K562 (cell line): ENCODE results near the gene FAM227B. TPM values are rescaled to one million over a fixed set of nuclear protein-coding genes. Genes with fewer than 3 reads are reported as not detected.

Source experiments
- ATAC-seq: fragments of 200-7000 bp; cut with Tn5 transposase; 3 replicates; pipeline ENCODE4 v1.9.1; 2020; ENCODE audit warnings: moderate library complexity
- BruUV-seq: library from RNA; stranded (reverse); fragments of 400-500 nt; replicated peaks from 2 replicates; lab custom pipeline; 2021; lab: Mats Ljungman, UMichigan
- CTCF ChIA-PET: fragments of 300-600 bp; formaldehyde crosslinking; extraction: SDS; loops from one replicate; lab custom pipeline; 2021; ENCODE audit warnings: low intra/inter-chr PET ratio; lab: Yijun Ruan, JAX
- POLR2A ChIA-PET: fragments of 300-600, 350-650 bp; sonication (Branson Sonifier 250); formaldehyde crosslinking; extraction: SDS; loops from one replicate; lab custom pipeline; 2021; ENCODE audit warnings: antibody characterized with exemption, inconsistent platforms; lab: Yijun Ruan, JAX
- DNase-seq, 4 experiments: peaks; one replicate each; pipeline versions ENCODE4 v3.0.0 to v3.0.0-alpha.2; 2011 to 2018; ENCODE audit warnings: low spot score in 3 of 4, mixed read lengths in 3 of 4; ENCODE audit errors: extremely low read depth in 1 of 4
- FAIRE-seq: peaks from 2 replicates; lab custom pipeline; 2011; peaks lifted over from hg19 to GRCh38; lab: Jason Lieb, UNC
- H2AFZ ChIP-seq: 2 replicates; pipeline ENCODE4 v1.6.0; 2011; ENCODE audit warnings: low read depth, low read length, control low read depth, inconsistent platforms
- H3K27ac ChIP-seq: fragments of 200-600 bp; 3 replicates; pipeline ENCODE4 v1.8.0; 2011; ENCODE audit warnings: low read depth, mild to moderate bottlenecking, control low read depth, inconsistent platforms, low read length, moderate library complexity, mixed read lengths; ENCODE audit errors: extremely low read depth
- H3K27me3 ChIP-seq, 2 experiments: fragments of 300-600 bp in 1 of 2; 2 replicates in 1 of 2; 3 replicates in 1 of 2; pipeline versions ENCODE4 v1.6.0 to v1.8.0; 2011; ENCODE audit warnings: inconsistent platforms in 2 of 2, low read length in 2 of 2, mild to moderate bottlenecking in 1 of 2, mixed read lengths in 1 of 2, moderate library complexity in 1 of 2; ENCODE audit not compliant: control insufficient read depth in 2 of 2, insufficient read depth in 2 of 2
- H3K36me3 ChIP-seq: fragments of 300-600 bp; 3 replicates; pipeline ENCODE4 v1.8.0; 2011; ENCODE audit warnings: mild to moderate bottlenecking, low read length, inconsistent platforms; ENCODE audit not compliant: control insufficient read depth, insufficient read depth
- H3K4me1 ChIP-seq, 2 experiments: fragments of 200-600 bp in 1 of 2; replicated peaks in 1 of 2; 2 replicates in 1 of 2; 3 replicates in 1 of 2; pipeline versions ENCODE4 v1.5.1 to v1.8.0; 2011; ENCODE audit warnings: inconsistent platforms in 2 of 2, low read length in 2 of 2, mild to moderate bottlenecking in 1 of 2, mixed read lengths in 1 of 2, moderate library complexity in 1 of 2; ENCODE audit not compliant: control insufficient read depth in 2 of 2, insufficient read depth in 2 of 2
- H3K4me2 ChIP-seq: 2 replicates; pipeline ENCODE4 v1.6.1; 2011; ENCODE audit warnings: low read length, control low read depth, inconsistent platforms, mixed read lengths; ENCODE audit not compliant: insufficient read depth
- H3K4me3 ChIP-seq: fragments of 200-600 bp; sonication (generic), shearing (Covaris generic); 2 replicates; pipeline ENCODE4 v1.5.1; 2016; ENCODE audit warnings: control low read depth, inconsistent platforms
- H3K79me2 ChIP-seq: fragments of 200-600 bp; 3 replicates; pipeline ENCODE4 v1.8.0; 2011; ENCODE audit warnings: low read length, inconsistent platforms; ENCODE audit not compliant: control insufficient read depth, insufficient read depth
- H3K9ac ChIP-seq, 2 experiments: 2 replicates each; pipeline versions ENCODE4 v1.6.0 to v1.6.1; 2011; ENCODE audit warnings: low read depth in 2 of 2, low read length in 2 of 2, control low read depth in 1 of 2, inconsistent platforms in 1 of 2, mild to moderate bottlenecking in 1 of 2, mixed read lengths in 1 of 2; ENCODE audit not compliant: insufficient read depth in 1 of 2
- H3K9me1 ChIP-seq: one replicate; pipeline ENCODE4 v1.6.0; 2011; ENCODE audit warnings: inconsistent platforms, mild to moderate bottlenecking, low read length, moderate library complexity; ENCODE audit not compliant: control insufficient read depth, insufficient read depth
- H3K9me3 ChIP-seq: replicated peaks from 2 replicates; pipeline ENCODE4 v1.5.1; 2011; ENCODE audit warnings: low read depth, low read length, inconsistent platforms; ENCODE audit not compliant: control insufficient read depth, insufficient read depth
- H4K20me1 ChIP-seq: replicated peaks from 2 replicates; pipeline ENCODE4 v1.6.1; 2011; ENCODE audit warnings: low read length, inconsistent platforms, mixed read lengths; ENCODE audit not compliant: control insufficient read depth, insufficient read depth
- AFF1 ChIP-seq, 2 experiments: fragments of 450-650 bp; IDR thresholded peaks; 2 replicates each; pipeline ENCODE4 v1.6.1; 2018; ENCODE audit warnings: mild to moderate bottlenecking in 2 of 2, low read depth in 1 of 2; ENCODE audit not compliant: partially characterized antibody in 2 of 2
- CREB3 ChIP-seq: fragments of 450-650 bp; conservative IDR thresholded peaks from 2 replicates; pipeline ENCODE4 v1.6.1; 2016; ENCODE audit warnings: missing genetic modification characterization, low read depth, mild to moderate bottlenecking, missing compliant biosample characterization, moderate library complexity
- KLF1 ChIP-seq: fragments of 450-650 bp; IDR thresholded peaks from 2 replicates; pipeline ENCODE4 v1.6.1; 2016; ENCODE audit warnings: missing genetic modification characterization, missing compliant biosample characterization
- NR2C2 ChIP-seq, 2 experiments: fragments of 200-800 bp in 1 of 2; sonication (Bioruptor generic) in 1 of 2; sonication (generic) in 1 of 2; formaldehyde crosslinking in 1 of 2; IDR thresholded peaks; 2 replicates each; pipeline versions ENCODE4 v1.6.1 to v1.8.0; 2016 to 2022; ENCODE audit warnings: mild to moderate bottlenecking in 1 of 2, missing compliant biosample characterization in 1 of 2, missing genetic modification characterization in 1 of 2, missing genetic modification reagents in 1 of 2
- PHTF2 ChIP-seq: fragments of 250-450 bp; sonication (Bioruptor Pico); IDR thresholded peaks from 2 replicates; pipeline ENCODE4 v1.5.0; 2021; ENCODE audit warnings: mild to moderate bottlenecking
- RNF2 ChIP-seq: sonication (generic); IDR thresholded peaks from 2 replicates; pipeline ENCODE4 v1.6.1; 2016
- SMAD3 ChIP-seq: fragments of 450-650 bp; formaldehyde crosslinking; conservative IDR thresholded peaks from 2 replicates; pipeline ENCODE4 v1.4.0; 2020; ENCODE audit warnings: mild to moderate bottlenecking
- SMAD4 ChIP-seq: fragments of 250-450 bp; sonication (Bioruptor Pico); conservative IDR thresholded peaks from 2 replicates; pipeline ENCODE4 v1.8.0; 2021; ENCODE audit warnings: inconsistent platforms, mild to moderate bottlenecking, moderate library complexity
- SMARCA5 ChIP-seq: fragments of 450-650 bp; IDR thresholded peaks from 2 replicates; pipeline ENCODE4 v1.6.1; 2016
- SRSF3 ChIP-seq: fragments of 200-400 bp; formaldehyde crosslinking; IDR thresholded peaks from 2 replicates; pipeline ENCODE4 v1.6.1; 2016; ENCODE audit warnings: mild to moderate bottlenecking, low read length, moderate library complexity; ENCODE audit not compliant: insufficient read depth
- TGIF2 ChIP-seq: sonication (generic); formaldehyde crosslinking; IDR thresholded peaks from 2 replicates; pipeline ENCODE4 v1.8.1; 2022; ENCODE audit warnings: mild to moderate bottlenecking, missing genetic modification reagents, moderate library complexity
- ZEB2 ChIP-seq: fragments of 450-650 bp; IDR thresholded peaks from 2 replicates; pipeline ENCODE4 v1.6.1; 2016
- ZNF24 ChIP-seq: fragments of 450-650 bp; IDR thresholded peaks from 2 replicates; pipeline ENCODE4 v1.6.1; 2016
- WGBS: fragments of 100-300 bp; shearing (Covaris generic); methylation state at CpG from one replicate; pipeline ENCODE4 v1.1.6; 2016; ENCODE audit warnings: low coverage, mixed read lengths; ENCODE audit not compliant: insufficient coverage; ENCODE audit errors: missing lambda C conversion rate; 5-methylcytosine and 5-hydroxymethylcytosine counted together
- in situ Hi-C: fragments of 300-500 bp; cut with MboI; formaldehyde crosslinking; loops from 4 replicates; pipeline ENCODE4 v1.15.0; 2018; ENCODE audit warnings: inconsistent platforms, mixed read lengths
- intact Hi-C: fragments of 100-400 bp; cut with micrococcal nuclease; formaldehyde crosslinking; loops from 2 replicates; pipeline ENCODE4 v1.14.2; 2022
- polyA plus RNA-seq, 8 experiments: library from polyadenylated mRNA; depleted of rRNA in 4 of 8; stranded (reverse) in 5 of 8; unstranded in 3 of 8; fragments of >200 nt; fragmentation: Nextera tagmentation in 2 of 8; fragmentation: Illumina TruSeq in 1 of 8; extraction: Ambion mirVana in 2 of 8; extraction: Trizol in 1 of 8; gene quantifications; 2 replicates each; pipeline versions ENCODE4 v1.2.1 to v1.2.3, GENCODE V29; 2011 to 2014; ENCODE audit warnings: inconsistent platforms in 1 of 8, missing spikeins in 1 of 8
- total RNA-seq, 7 experiments: library from RNA; depleted of rRNA in 6 of 7; stranded (reverse); fragments of >200 nt in 6 of 7; fragmentation: Illumina TruSeq in 2 of 7; extraction: Trizol in 2 of 7; gene quantifications; 2 replicates each; pipeline versions ENCODE4 v1.2.1 to v1.2.3, GENCODE V29; 2011 to 2021; ENCODE audit warnings: low replicate concordance in 1 of 7
- TF ChIP-seq, protein P1 (sequence below), 2 experiments: fragments of 450-650 bp in 1 of 2; sonication (generic) in 1 of 2; formaldehyde crosslinking; conservative IDR thresholded peaks; 2 replicates each; pipeline versions ENCODE4 v1.4.0 to v1.8.1; 2020 to 2022; ENCODE audit warnings: mild to moderate bottlenecking in 1 of 2, missing genetic modification reagents in 1 of 2
- TF ChIP-seq, protein P2 (sequence below): fragments of 450-650 bp; IDR thresholded peaks from 2 replicates; pipeline ENCODE4 v1.7.0; 2016; ENCODE audit warnings: borderline replicate concordance

Gene FAM227B
- total and polyA plus RNA-seq, 9 of the 15 experiments (the other 6 are each of a cell fraction or from before 2014, with no cell fraction given), result 5.1 to 12.5 (median 11.2) TPM

GRCh38 chr15:49627407-49627877, 6.8 kb upstream of the FAM227B start:
- intact Hi-C loops, result no loop called here
- ChIA-PET POLR2A (no interaction called here), CTCF (no interaction called here)
- no peaks in the 10 kb centered on the region for H3K9me1 ChIP-seq
- no peak overlapping the region for H3K9ac ChIP-seq
- H2AFZ ChIP-seq, result no peak overlapping the region
- DNase-seq, result no peak
- H3K4me2 ChIP-seq, result no peak overlapping the region
- peaks cover 28% of the 10 kb centered on the region for H3K79me2 ChIP-seq
- H3K27me3 ChIP-seq, result no peaks in the 10 kb centered on the region
- no peak overlapping the region for H3K27ac ChIP-seq
- WGBS, result 37% methylated on average over 1 of the region's 1 CpG
- BruUV-seq, result no TSS peak
- TF ChIP-seq KLF1, result no peak
- TF ChIP-seq RNF2, result no peak
- TF ChIP-seq SMARCA5, result no peak
- no peak for TF ChIP-seq ZEB2
- no peak for TF ChIP-seq PHTF2 (CRISPR knock-in tag)
- TF ChIP-seq CREB3 (tag), result no peak
- TF ChIP-seq NR2C2 (CRISPR knock-in tag; IDR thresholded peaks at IDR 0.05), result no peak
- no peak for TF ChIP-seq NR2C2 (tag; IDR thresholded peaks at IDR 0.05)
- TF ChIP-seq, protein P1, sequence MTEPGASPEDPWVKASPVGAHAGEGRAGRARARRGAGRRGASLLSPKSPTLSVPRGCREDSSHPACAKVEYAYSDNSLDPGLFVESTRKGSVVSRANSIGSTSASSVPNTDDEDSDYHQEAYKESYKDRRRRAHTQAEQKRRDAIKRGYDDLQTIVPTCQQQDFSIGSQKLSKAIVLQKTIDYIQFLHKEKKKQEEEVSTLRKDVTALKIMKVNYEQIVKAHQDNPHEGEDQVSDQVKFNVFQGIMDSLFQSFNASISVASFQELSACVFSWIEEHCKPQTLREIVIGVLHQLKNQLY (CRISPR knock-in tag; conservative IDR thresholded peaks at IDR 0.05), result no peak
- TF ChIP-seq SMAD3, result no peak
- no peak for TF ChIP-seq AFF1 (IDR thresholded peaks at IDR 0.05; ENCODE audit: low read depth in 1 of 2, partially characterized antibody in 2 of 2)
- TF ChIP-seq TGIF2 (CRISPR knock-in tag), result no peak
- no peak for TF ChIP-seq SRSF3
- TF ChIP-seq ZNF24, result no peak
- TF ChIP-seq, protein P2, sequence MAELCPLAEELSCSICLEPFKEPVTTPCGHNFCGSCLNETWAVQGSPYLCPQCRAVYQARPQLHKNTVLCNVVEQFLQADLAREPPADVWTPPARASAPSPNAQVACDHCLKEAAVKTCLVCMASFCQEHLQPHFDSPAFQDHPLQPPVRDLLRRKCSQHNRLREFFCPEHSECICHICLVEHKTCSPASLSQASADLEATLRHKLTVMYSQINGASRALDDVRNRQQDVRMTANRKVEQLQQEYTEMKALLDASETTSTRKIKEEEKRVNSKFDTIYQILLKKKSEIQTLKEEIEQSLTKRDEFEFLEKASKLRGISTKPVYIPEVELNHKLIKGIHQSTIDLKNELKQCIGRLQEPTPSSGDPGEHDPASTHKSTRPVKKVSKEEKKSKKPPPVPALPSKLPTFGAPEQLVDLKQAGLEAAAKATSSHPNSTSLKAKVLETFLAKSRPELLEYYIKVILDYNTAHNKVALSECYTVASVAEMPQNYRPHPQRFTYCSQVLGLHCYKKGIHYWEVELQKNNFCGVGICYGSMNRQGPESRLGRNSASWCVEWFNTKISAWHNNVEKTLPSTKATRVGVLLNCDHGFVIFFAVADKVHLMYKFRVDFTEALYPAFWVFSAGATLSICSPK, result no peak
- no peak for TF ChIP-seq SMAD4 (CRISPR knock-in tag)
- TF ChIP-seq, all 486 proteins: peak for 0
- FAIRE-seq (no peak), ATAC-seq (no peak)
- Histone ChIP-seq H3K4me3 (no peak overlapping the region), H4K20me1 (no peaks in the 10 kb centered on the region), H3K4me1 (no peaks in the 10 kb centered on the region), H3K36me3 (peaks cover 48% of the 10 kb centered on the region), H3K9me3 (peaks cover 5% of the 10 kb centered on the region)
- in situ Hi-C loops, result no loop called here
